Measurements from ENCODE around the gene FNIP1.
A peak's percentile ranks its signal among the peaks of the same experiment; 100 is the strongest.
"Not testable (repeated sequence)": the region's sequence is repeated elsewhere in the genome, so short reads cannot be mapped to it uniquely, and the experiment has no call there.

The FNIP1 gene

DNA sequence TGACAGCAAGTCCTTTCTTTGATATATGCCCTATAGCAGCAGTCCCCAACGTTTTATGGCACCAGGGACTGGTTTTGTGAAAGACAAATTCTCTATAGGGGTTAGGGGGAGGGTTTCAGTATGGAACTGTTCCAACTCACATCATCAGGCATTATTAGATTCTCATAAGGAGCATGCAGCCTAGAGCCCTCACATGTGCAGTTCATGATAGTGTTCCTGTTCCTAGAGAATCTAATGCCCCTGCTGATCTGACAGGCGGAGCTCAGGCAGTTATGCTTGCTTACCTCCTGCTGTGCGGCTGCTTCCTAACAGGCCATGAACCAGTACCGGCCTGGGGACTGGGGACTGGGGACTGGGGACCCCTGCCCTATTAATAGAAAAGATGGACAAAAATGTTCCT, 159.1 kb downstream of the FNIP1 start:
- DNase-seq (ENCODE audit: low read depth) = no peak

DNA sequence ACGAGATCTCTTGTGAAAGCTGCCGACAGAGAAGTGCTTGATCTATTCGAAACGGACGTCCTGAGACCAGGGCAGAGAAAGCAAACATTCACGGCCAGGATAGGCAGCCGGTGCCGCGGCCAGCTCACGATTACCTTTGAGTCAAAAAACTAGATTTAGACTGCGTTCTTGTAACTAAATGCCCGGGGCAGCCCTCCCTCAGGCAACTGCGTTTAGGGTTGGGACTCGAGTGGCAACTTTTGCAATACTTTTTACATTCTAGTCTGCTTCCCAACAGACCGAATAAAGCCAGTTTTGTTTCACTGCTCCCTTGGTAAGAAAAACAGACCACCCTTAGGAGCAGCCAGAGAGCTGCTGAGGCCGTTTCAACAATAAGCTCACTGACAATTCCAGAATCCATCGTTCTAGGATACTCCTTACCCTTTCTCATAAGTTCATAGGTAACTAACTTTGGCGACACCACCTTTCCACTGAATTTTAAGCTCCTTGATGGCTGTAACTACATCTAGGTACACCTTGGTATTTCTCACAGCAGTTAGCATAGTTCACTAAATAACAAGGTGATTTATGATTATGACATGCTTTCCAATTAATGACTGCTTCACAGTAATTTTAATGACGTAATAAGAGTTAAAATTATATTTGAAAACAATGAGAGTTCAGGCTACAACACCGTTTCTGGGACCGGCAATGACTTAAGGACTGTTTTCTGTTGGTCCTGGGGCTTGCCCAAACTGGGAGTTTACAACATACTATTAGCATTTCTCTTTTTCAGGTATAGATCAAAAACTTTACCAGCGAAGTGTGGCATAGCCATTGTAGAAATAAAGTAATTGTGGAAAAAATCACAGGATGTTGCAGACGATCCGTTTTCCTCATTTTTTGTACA, 160.9 kb downstream of the FNIP1 start:
- no peak for DNase-seq (ENCODE audit: low read depth)

DNA sequence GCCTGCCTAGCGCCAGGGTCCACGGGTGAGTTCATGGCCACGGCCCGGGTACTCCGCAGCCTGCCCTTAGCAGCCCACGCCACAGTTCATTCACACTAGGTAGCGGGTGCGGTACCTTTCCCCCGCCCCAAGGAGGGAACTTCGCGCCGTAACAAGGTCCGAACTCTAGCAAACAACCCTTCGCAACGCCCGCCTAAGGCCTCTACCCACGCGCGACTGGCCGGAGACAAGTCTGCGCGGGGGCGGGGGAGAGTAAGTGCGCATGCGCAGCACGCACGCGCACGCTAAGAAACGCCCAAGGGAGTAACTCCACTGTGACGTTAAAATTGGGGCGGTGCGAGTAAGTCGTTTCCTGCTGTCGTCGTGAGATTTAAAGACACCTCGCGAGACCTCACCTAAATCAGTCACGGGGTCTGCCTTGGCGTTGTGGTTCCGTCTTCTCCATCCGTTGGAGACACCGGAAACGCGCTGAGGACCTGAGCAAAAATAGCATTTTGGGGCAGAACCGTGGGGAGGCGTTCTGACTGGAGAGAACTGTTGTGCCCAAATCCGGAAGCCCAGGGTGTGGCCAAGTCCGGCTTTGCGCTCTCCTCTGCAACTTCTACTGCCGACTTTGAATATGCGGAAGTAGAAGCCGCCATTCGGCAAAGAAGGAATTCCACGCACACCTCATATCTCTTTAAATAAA, 161.7 kb downstream of the FNIP1 start, which contains the start of gene RAPGEF6:
TSS of gene RAPGEF6 (minus strand) at position 234 of the 688 bp plus-strand sequence. CDS start at position 35, 199 bp downstream.
- DNase-seq (ENCODE audit: low read depth) = peak; percentile 89

DNA sequence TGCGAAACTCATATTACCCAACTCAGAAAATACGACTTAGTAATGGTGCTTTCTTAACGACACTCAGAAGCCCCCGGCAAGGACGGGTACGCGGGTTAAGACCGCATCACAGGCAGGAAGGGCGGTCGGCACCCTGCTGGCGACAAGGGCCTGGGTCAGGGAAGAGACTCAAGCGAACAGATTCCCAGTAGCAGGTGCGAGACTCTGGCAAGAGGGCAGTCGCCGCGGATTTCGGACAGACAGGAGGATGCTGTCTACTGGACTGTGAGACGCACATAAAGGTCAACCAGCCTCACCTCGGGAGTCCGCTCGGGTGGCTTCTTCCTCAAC, 162.2 kb downstream of the FNIP1 start:
- DNase-seq (ENCODE audit: low read depth) = peak; percentile 19

DNA sequence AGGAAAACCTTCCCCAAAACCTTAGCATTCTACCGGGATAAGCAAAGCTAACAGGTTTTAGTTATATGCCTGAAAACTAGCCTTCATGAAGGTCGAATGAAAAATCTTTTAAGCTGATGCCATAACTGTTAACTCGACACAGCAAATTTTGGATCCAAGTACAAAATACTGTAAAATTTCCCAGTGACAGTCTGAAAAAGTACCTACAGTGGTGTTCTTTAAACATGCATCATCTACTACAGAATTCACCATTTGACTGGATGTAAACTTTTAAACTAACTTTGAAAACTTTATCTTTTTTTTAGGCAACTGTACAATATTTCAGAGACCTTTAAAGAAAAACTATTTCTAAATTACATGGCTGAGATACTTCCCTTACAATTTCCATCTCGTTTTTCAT, 162.6 kb downstream of the FNIP1 start:
- no peak for DNase-seq (ENCODE audit: low read depth)

DNA sequence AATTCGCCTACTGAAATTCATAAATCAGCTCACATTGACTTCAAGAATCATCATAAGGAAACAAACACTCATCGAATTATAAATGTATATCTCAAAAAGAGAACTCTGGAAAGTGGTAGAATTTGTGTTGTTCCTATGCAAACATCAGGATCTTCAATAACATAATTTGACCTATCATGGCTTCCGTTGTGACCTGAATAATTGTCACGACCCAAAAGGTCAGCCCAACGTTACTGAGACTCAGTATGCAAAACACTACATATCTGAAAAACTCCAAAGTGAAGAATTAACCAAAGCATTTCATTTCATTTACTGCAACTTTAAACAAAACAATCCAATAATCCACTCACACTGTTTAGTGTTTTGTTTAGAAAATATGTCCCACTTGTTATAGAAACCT, 163.0 kb downstream of the FNIP1 start:
- no peak for DNase-seq (ENCODE audit: low read depth)

DNA sequence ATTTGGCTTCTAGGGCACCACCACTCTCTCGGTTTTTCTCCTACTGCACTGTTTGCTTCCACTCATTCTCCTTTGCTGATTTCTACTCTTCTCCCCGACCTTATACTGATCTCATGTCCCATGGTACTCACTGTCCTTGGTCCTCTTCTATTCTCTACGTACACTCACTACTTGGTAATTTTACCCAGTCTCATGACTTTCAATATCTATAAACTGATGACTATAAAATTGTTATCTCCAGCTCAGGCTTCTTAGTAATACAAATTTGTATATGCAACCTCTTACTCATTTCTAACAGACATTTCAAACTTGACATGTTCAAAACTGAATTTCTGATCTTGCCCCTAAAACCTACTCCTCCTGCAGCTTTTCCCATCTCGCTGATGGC, 165.9 kb downstream of the FNIP1 start:
- no peak for DNase-seq (ENCODE audit: low read depth)

DNA sequence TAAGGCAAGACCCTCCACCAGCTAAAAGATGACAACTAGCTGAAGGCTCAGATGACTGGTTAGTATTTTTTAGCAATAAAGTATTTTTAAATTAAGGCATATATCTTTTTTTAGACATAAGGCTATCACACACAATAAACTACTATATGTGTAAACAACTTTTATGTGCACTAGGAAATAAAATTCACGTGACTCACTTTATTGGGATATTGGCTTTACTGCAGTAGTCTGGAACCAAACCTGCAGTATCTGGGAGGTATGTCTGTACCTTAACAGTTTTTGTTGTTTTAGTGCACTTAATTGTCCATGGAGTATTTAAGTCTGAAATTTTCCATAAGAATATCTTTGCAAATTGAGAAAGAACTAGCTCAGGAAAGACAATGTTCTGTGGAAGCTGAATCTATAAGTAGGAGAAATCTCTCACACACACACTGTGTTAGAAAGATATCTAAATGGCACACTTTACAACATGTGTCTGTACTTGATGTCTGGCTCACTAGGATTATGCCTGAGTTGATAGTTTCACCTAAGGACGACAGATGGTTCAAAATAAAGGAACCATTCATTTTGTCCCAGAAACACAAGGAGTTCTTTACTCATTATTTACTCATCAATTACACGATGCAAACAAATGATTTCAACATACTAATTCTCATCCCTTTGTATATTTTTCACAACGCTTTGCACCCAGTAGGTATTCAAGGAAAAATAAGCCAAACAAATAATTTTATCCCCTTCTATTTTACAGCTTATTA, 166.4 kb downstream of the FNIP1 start:
- DNase-seq (ENCODE audit: low read depth) = no peak

DNA sequence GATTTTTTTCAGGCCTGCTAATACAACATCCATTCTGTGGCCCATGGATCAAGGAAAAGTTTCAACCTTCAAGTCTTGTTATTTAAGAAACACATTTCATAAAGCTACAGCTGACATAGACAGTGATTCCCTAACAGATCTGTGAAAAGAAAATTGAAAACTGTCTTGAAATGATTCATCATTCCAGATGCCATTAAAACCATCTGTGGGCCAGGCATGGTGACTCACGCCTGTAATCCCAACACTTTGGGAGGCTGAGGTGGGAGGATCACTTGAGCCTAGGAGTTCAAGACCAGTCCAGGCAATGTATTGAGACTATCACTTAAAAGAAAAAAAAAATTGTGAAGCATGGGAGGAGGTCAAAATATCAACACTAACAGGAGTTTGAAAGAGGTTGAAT, 167.8 kb downstream of the FNIP1 start:
- no peak for DNase-seq (ENCODE audit: low read depth)

DNA sequence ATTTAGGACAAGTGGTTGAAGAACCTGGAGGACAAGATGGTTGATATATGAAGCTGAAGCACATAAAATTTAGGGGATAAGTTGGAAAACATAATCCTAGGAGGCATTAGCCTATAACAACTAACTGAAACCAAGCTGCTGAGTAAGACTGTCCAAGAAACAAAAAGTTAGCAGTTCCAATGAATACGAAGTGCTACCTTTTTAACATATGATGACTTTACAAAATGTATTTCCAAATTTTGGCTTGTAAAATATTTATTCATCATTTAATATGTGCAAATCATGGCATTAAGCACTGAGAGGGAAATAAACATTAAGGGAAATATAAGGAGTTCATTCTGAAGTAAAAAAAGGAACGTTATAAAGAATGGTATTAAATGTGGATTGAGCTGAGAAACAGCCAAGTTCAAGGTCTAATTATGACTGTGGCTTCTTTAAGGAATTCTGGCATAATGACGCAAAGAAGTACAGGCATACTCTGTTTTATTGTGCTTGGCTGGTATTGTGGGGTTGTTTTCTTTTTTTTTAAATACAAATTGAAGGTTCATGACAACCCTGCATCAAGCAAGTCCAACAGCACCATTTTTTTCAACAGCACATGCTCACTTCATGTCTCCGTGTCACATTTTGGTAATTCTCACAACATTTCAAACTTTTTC, 169.5 kb downstream of the FNIP1 start:
- DNase-seq (ENCODE audit: low read depth) = no peak

DNA sequence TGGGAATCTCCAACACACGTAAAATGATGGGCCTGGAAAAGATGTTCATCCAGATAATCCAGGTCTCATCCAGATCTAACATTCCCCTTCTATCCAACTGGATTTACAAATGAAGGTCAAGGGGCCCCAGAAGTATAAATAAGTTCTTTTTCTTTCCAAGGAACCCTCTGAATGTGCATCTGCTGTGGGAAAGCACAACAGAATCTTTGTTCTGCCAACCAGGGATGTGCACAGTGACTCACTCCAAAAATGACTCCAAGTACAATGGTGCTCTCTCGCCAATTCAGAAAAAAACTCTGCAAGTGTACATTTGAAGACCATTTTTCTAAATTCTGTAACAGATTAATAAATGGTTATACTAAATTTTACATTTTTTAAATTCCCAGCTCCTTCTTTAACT, 174.2 kb downstream of the FNIP1 start:
- no peak for DNase-seq (ENCODE audit: low read depth)

DNA sequence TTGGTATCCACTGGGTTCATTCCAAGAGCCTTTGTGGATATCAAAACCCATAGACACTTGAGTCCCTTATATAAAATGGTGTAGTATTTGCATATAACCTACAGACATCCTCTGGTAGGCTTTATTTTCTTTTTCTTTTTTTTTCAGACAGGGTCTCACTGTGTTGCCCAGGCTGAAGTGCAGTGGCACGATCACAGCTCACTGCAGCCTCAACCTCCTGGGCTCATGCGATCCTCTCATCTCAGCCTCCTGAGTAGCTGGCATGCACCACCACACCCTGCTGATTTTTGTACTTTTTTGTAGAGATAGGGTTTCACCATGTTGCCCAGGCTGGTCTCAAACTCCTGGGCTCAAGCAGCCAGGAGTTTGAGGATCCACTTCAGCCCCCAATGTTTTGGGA, 175.7 kb downstream of the FNIP1 start:
- not testable (repeated sequence) for DNase-seq (ENCODE audit: low read depth)

DNA sequence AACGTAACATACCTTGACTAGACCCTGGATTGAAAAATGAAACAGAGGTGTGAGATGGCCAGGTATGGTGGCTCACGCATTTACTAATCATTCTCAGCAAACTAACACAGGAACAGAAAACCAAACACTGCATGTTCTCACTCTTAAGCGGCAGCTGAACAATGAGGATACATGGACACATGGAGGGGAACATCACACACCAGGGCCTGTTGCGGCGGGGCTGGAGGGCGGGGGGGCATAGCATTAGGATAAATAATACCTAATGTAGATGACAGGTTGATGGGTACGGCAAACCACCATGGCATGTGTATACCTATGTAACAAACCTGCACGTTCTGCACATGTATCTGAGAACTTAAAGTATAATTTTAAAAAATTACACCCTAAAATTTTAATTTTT, 177.7 kb downstream of the FNIP1 start:
- DNase-seq (ENCODE audit: low read depth) = no peak

DNA sequence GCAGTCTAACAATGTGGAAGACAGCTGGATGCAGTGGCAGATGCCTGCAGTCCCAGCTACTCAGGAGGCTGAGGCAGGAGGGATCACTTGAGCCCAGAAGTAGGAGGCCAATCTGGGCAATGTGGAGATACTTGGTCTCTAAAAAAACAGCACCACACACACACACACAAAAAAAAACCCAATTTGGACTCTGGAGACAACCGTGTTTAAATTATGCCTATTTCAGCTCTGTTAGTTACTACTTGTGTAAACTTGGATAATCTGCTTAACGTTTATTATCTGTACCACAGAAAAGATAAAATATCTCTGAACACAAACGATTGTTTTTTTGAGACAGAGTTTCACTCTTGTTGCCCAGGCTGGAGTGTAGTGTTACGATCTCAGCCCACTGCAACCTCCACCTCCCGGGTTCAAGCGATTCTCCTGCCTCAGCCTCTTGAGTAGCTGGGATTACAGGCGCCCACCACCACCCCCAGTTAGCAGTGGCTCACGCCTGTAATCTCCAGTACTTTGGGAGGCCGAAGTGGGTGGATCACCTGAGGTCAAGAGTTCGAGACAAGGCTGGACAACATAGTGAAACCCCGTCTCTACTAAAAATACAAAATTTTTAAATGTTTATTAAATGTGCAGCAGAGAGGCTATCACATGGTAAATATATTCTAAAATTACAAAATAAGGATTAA, 179.5 kb downstream of the FNIP1 start:
- no peak for DNase-seq (ENCODE audit: low read depth)

DNA sequence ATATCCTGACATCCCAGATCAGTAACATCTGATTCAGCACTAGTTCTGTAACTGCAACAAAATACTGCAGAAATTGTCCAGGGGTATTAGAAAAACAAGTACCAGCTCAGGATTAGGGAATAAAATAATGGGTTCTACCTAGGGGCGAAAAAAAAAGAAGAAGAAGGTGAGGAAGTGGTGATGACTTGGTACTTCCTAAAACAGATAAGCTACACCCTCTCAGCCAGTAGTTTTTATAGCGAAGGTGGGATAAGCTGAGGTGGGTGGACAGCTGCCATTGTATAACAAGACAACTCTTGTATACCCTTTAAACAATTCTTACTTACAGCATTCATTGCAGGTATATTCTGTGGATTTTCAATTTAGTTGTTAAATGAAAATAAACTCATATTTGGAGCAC, 180.9 kb downstream of the FNIP1 start:
- DNase-seq (ENCODE audit: low read depth) = no peak

DNA sequence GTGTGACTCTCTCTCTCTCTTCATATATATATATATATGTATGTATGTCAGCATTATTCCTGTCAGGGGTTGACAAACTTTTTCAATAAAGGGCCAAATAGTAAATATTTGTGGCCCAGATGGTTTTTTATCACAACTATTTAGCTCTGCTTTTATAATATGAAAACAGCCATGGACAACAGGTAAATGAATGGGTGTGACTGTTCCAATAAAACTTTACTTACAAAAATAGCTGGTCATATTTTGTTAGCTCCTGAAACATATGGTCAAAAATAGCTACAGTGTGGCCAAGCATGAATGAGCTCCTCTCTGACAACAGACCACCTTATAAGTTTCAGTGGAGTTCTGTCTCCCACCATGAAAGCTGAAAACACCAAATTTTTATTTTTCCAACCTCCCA, 183.4 kb downstream of the FNIP1 start:
- no peak for DNase-seq (ENCODE audit: low read depth)

DNA sequence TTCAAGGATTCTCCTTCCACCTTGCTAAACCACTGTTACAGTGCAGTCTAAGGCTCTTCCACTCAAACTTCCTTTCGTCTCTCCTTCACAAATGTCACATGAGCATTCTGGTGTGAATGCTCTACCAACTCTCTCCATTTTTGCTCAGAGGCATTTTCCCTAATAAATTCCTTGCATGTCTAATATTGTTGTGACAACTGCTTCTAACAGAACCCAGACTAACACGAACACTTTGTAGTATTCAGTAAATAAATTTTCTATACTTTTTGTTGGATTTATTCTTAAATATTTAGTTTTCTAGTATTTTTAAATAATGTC, 185.8 kb downstream of the FNIP1 start:
- no peak for DNase-seq (ENCODE audit: low read depth)

DNA sequence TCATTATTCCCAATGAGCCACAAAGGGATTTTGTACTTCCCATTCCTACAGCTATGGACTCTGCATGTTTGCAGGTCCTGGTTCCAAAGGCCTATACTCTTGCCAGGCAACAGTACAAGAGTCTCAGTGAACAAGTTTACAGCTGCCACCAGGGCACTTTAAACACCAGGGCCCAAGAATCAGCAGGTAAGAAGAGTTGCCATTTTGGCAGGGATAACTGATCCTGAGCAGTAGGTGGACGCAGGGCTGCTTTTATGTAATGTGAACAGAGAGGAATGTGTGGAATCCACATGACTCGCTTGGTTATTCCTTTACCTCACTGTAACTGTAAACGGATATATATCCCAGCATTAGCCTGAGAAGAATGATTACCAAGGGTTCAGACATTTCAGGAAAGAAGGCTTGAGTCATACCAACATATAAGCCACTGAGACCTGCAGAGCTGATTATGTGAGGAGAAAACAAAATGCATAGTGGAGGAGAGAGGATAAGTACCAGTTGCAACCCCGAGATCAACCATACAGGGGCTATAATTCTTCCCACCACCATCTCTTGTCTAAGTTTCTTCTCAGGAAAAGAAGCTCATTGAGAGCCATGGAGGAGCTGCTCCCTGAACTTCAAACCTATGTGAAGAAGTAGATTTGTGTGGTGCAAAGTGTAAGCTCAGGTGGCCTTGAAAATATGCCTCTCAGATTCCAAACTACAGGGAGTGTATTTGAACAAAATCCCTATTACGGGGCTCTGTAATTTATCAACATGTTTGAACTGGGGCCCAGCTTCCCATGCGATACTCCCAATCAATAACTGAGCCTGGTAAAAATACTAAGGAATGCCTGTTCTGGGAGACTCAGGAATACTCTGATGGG, 186.4 kb downstream of the FNIP1 start:
- DNase-seq (ENCODE audit: low read depth) = no peak

DNA sequence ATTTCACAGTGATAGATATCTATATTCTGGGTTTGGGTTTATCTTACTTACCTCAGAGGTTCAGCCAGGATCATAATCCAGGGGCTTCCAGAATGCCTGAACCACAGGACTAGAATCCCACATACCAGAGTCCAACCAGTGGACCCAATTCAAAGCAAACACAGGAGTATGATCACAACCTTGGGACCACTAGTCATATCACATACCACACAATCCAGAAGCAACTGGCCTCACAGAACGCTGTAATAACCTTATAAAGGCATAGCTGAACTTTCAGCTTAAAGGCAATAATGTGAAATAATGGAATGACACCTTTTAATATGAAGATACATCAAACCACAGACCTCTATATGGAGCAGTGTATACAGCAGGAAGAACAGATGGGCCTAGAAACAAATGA, 187.0 kb downstream of the FNIP1 start:
- no peak for DNase-seq (ENCODE audit: low read depth)

DNA sequence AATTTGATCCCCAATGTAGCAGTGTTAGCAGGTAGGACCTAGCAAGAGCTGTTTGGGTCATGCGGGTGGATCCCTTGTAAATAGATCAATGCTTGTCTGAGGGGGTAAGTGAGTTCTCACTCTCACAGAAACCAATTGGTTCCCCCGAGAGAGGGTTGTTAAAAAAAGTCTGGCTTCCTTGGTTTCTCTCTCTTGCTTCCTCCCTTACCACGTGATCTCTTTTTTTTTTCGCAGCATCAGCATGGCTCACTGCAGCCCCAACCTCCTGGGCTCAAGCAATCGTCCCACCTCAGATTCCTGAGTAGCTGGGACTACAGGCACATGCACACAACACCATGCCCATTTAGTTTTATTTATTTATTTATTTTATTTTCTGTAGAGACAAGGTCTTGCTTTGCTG, 188.2 kb downstream of the FNIP1 start:
- DNase-seq (ENCODE audit: low read depth) = no peak
